Retinal pigment epithelial cell (primary cell): ENCODE results near the gene SETD7.
A peak's percentile ranks its signal among the peaks of the same experiment; 100 is the strongest.

Experiments
- DNase-seq: peaks from one replicate; pipeline ENCODE4 v3.0.0-alpha.2; 2010; ENCODE audit warnings: low read depth
- H3K4me3 ChIP-seq: 2 replicates; pipeline ENCODE4 v1.5.1; 2011; ENCODE audit warnings: mild to moderate bottlenecking, low read length, control low read depth, moderate library complexity
- TF ChIP-seq, protein P1 (sequence below): conservative IDR thresholded peaks from 2 replicates; pipeline ENCODE4 v1.5.1; 2011; ENCODE audit warnings: low read depth, low read length, control low read depth, inconsistent platforms

The SETD7 gene

GRCh38 chr4:139562067-139562684 is 6.2 kb upstream of the SETD7 start:
- no peak overlapping the region for H3K4me3 ChIP-seq
- no peak for DNase-seq
- TF ChIP-seq, protein P1, sequence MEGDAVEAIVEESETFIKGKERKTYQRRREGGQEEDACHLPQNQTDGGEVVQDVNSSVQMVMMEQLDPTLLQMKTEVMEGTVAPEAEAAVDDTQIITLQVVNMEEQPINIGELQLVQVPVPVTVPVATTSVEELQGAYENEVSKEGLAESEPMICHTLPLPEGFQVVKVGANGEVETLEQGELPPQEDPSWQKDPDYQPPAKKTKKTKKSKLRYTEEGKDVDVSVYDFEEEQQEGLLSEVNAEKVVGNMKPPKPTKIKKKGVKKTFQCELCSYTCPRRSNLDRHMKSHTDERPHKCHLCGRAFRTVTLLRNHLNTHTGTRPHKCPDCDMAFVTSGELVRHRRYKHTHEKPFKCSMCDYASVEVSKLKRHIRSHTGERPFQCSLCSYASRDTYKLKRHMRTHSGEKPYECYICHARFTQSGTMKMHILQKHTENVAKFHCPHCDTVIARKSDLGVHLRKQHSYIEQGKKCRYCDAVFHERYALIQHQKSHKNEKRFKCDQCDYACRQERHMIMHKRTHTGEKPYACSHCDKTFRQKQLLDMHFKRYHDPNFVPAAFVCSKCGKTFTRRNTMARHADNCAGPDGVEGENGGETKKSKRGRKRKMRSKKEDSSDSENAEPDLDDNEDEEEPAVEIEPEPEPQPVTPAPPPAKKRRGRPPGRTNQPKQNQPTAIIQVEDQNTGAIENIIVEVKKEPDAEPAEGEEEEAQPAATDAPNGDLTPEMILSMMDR = no peak

DNA sequence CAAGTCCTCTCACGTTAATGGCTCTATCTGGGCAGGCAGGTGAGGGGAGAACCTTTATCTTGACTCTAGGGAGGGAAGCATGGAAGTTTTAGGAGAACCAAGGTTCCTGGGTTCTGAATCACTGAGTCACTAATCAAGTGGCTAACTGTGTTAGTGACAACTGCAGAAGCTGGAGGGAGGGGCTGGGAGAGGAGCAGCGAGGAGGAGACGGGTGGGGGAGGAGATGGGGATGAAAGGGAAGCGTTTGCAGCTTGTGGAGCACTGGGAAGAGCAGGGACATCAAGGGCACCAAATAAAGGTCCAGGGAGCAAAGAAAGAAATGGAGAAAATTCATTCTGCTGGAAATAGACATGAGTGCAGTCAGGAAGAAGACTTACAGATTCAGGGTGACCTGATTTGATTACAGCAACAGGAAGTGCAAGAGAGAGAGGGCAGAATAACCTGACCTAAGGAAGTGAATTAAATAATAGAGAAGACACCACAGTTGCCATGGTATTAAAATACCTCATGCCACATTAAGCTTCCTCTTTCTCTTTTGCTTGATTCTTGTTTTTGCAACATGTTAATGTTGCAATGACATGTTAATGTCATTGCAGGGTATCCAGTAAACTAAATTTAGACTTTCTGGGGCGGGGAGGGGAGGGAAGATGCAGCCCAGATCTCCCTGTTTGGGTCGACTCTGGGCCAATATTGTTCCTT is 4.5 kb upstream of the SETD7 start:
- H3K4me3 ChIP-seq = no peak overlapping the region
- TF ChIP-seq, protein P1 = no peak
- DNase-seq = no peak

- no peak overlapping the region for H3K4me3 ChIP-seq
- TF ChIP-seq, protein P1 = no peak
- no peak for DNase-seq
Measured at GRCh38 chr4:139559687-139560086, 3.7 kb upstream of the SETD7 start.

DNA sequence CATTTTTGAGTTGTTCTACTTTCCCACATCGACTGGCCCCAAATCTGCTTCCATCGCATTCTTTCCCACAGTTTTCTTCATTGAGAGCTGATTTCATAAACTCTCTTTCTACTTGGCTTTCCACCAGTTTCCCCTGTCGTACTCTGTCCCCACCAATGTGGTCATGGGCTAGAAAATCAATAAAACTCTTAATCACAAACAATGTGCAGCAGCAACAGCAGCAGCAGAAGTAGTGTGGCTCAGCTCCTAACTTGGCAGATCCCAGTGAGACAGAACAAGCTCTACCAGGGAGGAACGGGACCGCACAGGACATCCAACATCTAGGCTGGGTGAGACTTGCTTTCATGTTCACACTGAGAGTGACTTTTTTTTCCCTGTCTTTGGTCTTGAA is 3.1 kb upstream of the SETD7 start:
- H3K4me3 ChIP-seq = no peak overlapping the region
- TF ChIP-seq, protein P1 = no peak
- DNase-seq = no peak

- TF ChIP-seq, protein P1 = no peak
- H3K4me3 ChIP-seq = no peak overlapping the region
- DNase-seq = no peak
Measured at GRCh38 chr4:139558235-139559088, 2.4 kb upstream of the SETD7 start.

DNA sequence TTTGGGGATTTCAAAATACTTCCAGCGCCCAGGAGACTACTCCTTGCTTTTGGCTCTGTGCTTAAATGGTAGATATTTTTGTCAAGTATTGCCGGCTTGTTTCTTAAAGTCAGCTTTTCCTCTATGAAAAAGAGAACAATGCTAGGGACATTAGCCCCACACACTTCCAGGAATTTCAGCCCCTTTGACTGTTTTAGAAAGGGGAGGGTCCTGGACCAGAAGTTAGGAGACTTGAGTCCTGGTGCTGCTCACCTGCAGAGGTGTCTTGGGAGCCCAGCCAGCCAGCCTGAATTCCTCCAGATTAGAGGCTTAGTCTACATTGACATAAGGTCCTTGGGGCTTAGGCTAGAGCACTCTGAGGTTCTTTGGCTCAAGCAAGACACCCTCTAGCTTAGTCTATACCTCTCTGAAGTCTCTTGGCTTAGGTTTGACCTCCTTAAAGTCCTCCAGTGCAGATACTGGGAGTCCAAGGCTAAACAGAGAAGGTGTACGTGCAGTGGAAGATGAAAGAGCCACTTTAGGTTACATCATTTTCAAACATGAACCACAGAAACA is 1.6 kb upstream of the SETD7 start:
- no peak for DNase-seq
- TF ChIP-seq, protein P1 = no peak
- H3K4me3 ChIP-seq = peak overlapping the region; percentile 78
